ENCODE results near the gene CALML6. TPM values are rescaled to one million over a fixed set of nuclear protein-coding genes. Genes with fewer than 3 reads are reported as not detected.
"Not testable (repeated sequence)": the region's sequence is repeated elsewhere in the genome, so short reads cannot be mapped to it uniquely, and the experiment has no call there.

Gene CALML6
- polyA plus RNA-seq, 3 donors = 0.24 TPM; not detected in 2

GRCh38 chr1:1929102-1929638 lies 14.1 kb downstream of the CALML6 start:
- H3K9me3 ChIP-seq (replicated peaks in 1 of 2; ENCODE audit: control insufficient read depth in 1 of 2, insufficient read depth in 1 of 2, low read length in 2 of 2) = no peaks in the 10 kb centered on the region
- Mint-ChIP-seq H3K4me3 (no peak overlapping the region), H3K27me3 (ENCODE audit: low read depth in 3 of 3) (peaks cover 3 to 11% (median 5%) of the 10 kb centered on the region in 3 donors), H3K27ac (no peak overlapping the region), H3K4me1 (no peaks in the 10 kb centered on the region), H3K36me3 (no peaks in the 10 kb centered on the region), H3K9me3 (peaks cover 2 to 9% (median 4%) of the 10 kb centered on the region in 7 donors)
- H3K4me1 ChIP-seq (ENCODE audit: control insufficient read depth in 1 of 2, insufficient read depth in 2 of 2, low read length in 2 of 2) = no peaks in the 10 kb centered on the region
- WGBS (ENCODE audit: insufficient coverage) = 100% methylated on average over 2 of the region's 10 CpGs
- H3K4me2 ChIP-seq (replicated peaks; ENCODE audit: extremely low read depth, low read length, poor library complexity, severe bottlenecking) = no peak overlapping the region
- H3K79me2 ChIP-seq (ENCODE audit: insufficient read depth, low read length) = no peaks in the 10 kb centered on the region
- H2AFZ ChIP-seq (ENCODE audit: insufficient read depth, low read depth, low read length, poor library complexity, severe bottlenecking) = no peak overlapping the region
- H3K27ac ChIP-seq (ENCODE audit: low read depth in 1 of 2, low read length in 2 of 2) = no peak overlapping the region
- no peak overlapping the region for H3K9ac ChIP-seq (ENCODE audit: insufficient read depth, low read length, poor library complexity, severe bottlenecking)
- intact Hi-C loops (cut with micrococcal nuclease) = no loop called here
- no peak for TF ChIP-seq CTCF (IDR thresholded peaks at IDR 0.05)
- H3K36me3 ChIP-seq (replicated peaks in 1 of 2; ENCODE audit: control insufficient read depth in 1 of 2, insufficient read depth in 2 of 2, low read length in 2 of 2) = no peaks in the 10 kb centered on the region
- DNase-seq = no peak
- no peaks in the 10 kb centered on the region for H4K20me1 ChIP-seq (ENCODE audit: insufficient read depth, low read length)
- no peaks in the 10 kb centered on the region for H3K27me3 ChIP-seq (ENCODE audit: control insufficient read depth in 2 of 2, insufficient read depth in 2 of 2, low read length in 2 of 2)
- H3K4me3 ChIP-seq (replicated peaks in 1 of 3; ENCODE audit: low read depth in 2 of 3, low read length in 3 of 3) = no peak overlapping the region

GRCh38 chr1:1929639-1930545 lies 14.8 kb downstream of the CALML6 start:
- 95% methylated on average over 33 of the region's 38 CpGs for WGBS (ENCODE audit: insufficient coverage)
- Mint-ChIP-seq H3K4me1 (no peaks in the 10 kb centered on the region), H3K9me3 (peaks cover 2 to 13% (median 4%) of the 10 kb centered on the region in 7 donors), H3K27ac (no peak overlapping the region), H3K27me3 (ENCODE audit: low read depth in 3 of 3) (peaks cover 3 to 8% (median 5%) of the 10 kb centered on the region in 3 donors), H3K4me3 (no peak overlapping the region), H3K36me3 (no peaks in the 10 kb centered on the region)
- Histone ChIP-seq H3K79me2 (ENCODE audit: insufficient read depth, low read length) (no peaks in the 10 kb centered on the region), H3K4me1 (ENCODE audit: control insufficient read depth in 1 of 2, insufficient read depth in 2 of 2, low read length in 2 of 2) (no peaks in the 10 kb centered on the region), H2AFZ (ENCODE audit: insufficient read depth, low read depth, low read length, poor library complexity, severe bottlenecking) (no peak overlapping the region), H3K36me3 (replicated peaks in 1 of 2; ENCODE audit: control insufficient read depth in 1 of 2, insufficient read depth in 2 of 2, low read length in 2 of 2) (no peaks in the 10 kb centered on the region), H3K9me3 (replicated peaks in 1 of 2; ENCODE audit: control insufficient read depth in 1 of 2, insufficient read depth in 1 of 2, low read length in 2 of 2) (no peaks in the 10 kb centered on the region), H4K20me1 (ENCODE audit: insufficient read depth, low read length) (no peaks in the 10 kb centered on the region), H3K9ac (ENCODE audit: insufficient read depth, low read length, poor library complexity, severe bottlenecking) (no peak overlapping the region), H3K27me3 (ENCODE audit: control insufficient read depth in 2 of 2, insufficient read depth in 2 of 2, low read length in 2 of 2) (no peaks in the 10 kb centered on the region), H3K4me3 (replicated peaks in 1 of 3; ENCODE audit: low read depth in 2 of 3, low read length in 3 of 3) (no peak overlapping the region), H3K4me2 (replicated peaks; ENCODE audit: extremely low read depth, low read length, poor library complexity, severe bottlenecking) (no peak overlapping the region), H3K27ac (ENCODE audit: low read depth in 1 of 2, low read length in 2 of 2) (no peak overlapping the region)
- TF ChIP-seq CTCF (IDR thresholded peaks at IDR 0.05) = no peak
- DNase-seq = no peak
- intact Hi-C loops (cut with micrococcal nuclease) = no loop called here

- H3K79me2 ChIP-seq (ENCODE audit: insufficient read depth, low read length); H3K4me1 Mint-ChIP-seq; H3K36me3 Mint-ChIP-seq; H3K4me2 ChIP-seq (replicated peaks; ENCODE audit: extremely low read depth, low read length, poor library complexity, severe bottlenecking); H3K4me1 ChIP-seq (ENCODE audit: control insufficient read depth in 1 of 2, insufficient read depth in 2 of 2, low read length in 2 of 2); H3K27ac Mint-ChIP-seq; intact Hi-C loops (cut with micrococcal nuclease); H3K36me3 ChIP-seq (replicated peaks in 1 of 2; ENCODE audit: control insufficient read depth in 1 of 2, insufficient read depth in 2 of 2, low read length in 2 of 2); DNase-seq; H3K27ac ChIP-seq (ENCODE audit: low read depth in 1 of 2, low read length in 2 of 2); H3K4me3 Mint-ChIP-seq; H3K9ac ChIP-seq (ENCODE audit: insufficient read depth, low read length, poor library complexity, severe bottlenecking); H4K20me1 ChIP-seq (ENCODE audit: insufficient read depth, low read length); H2AFZ ChIP-seq (ENCODE audit: insufficient read depth, low read depth, low read length, poor library complexity, severe bottlenecking); H3K27me3 ChIP-seq (ENCODE audit: control insufficient read depth in 2 of 2, insufficient read depth in 2 of 2, low read length in 2 of 2); H3K4me3 ChIP-seq (replicated peaks in 1 of 3; ENCODE audit: low read depth in 2 of 3, low read length in 3 of 3); H3K27me3 Mint-ChIP-seq (ENCODE audit: low read depth in 3 of 3); H3K9me3 ChIP-seq (replicated peaks in 1 of 2; ENCODE audit: control insufficient read depth in 1 of 2, insufficient read depth in 1 of 2, low read length in 2 of 2): not testable (repeated sequence)
- H3K9me3 Mint-ChIP-seq = peaks cover 2 to 14% (median 4%) of the 10 kb centered on the region in 7 donors
- 94% methylated on average over 8 of the region's 21 CpGs for WGBS (ENCODE audit: insufficient coverage)
Observed at GRCh38 chr1:1934848-1935247, 19.8 kb downstream of the CALML6 start.

Data from CD14-positive monocyte (primary cell).